C4-2B (cell line): ENCODE results near the gene STX5.

Experiments
- H3K27ac ChIP-seq: fragments of 450-650 bp; 2 replicates; pipeline ENCODE4 v1.5.1; 2017
- CTCF ChIP-seq: fragments of 450-650 bp; conservative IDR thresholded peaks from 2 replicates; pipeline ENCODE4 v1.5.1; 2017; ENCODE audit warnings: mild to moderate bottlenecking
- ZFX ChIP-seq: fragments of 450-650 bp; IDR thresholded peaks from 2 replicates; pipeline ENCODE4 v1.6.1; 2017

The STX5 gene

DNA sequence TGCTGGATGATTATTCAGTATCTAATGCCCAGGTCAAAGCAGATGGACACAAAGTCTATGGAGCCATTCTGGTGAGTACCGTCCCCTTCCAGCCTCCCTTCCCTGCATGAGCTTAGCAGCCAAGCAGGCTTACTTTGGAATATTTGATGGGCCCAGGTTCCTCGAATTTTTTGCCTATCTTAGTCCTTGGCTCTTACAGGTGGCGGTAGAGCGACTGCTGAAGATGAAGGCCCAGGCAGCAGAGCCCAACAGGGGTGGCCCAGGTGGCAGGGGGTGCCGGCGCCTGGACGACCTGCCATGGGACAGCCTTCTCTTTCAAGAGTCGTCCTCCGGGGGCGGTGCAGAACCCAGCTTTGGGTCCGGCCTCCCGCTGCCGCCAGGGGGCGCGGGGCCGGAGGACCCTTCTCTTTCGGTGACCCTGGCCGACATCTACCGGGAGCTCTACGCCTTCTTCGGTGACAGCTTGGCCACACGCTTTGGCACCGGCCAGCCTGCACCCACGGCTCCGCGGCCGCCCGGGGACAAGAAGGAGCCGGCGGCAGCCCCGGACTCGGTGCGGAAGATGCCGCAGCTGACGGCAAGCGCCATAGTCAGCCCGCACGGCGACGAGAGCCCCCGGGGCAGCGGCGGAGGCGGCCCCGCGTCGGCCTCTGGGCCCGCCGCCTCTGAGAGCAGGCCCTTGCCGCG lies 45.4 kb downstream of the STX5 start:
- peak overlapping the region; percentile 91 for H3K27ac ChIP-seq
- TF ChIP-seq CTCF, result peak; percentile 99
- no peak; the same call in 1 of the 2 replicates for TF ChIP-seq ZFX

DNA sequence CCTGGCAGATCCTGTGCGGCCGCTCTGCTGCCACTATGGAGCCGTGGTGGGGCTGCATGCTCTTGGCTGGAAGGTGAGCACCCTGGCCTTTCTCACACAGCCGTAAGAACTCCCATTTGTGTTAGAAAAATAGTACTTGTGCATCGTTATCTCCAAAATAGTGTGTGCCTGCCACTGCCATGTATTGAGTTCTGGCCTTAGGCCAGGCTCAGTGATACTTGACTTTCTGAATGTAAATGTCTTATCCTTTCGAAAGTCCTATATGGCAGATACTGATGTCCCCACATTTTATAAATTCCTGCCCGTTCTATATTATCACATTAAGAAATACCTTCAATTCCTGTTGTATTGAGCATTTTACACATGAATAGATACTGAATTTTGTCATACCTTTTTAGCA lies 49.1 kb downstream of the STX5 start:
- H3K27ac ChIP-seq, result no peak overlapping the region
- TF ChIP-seq ZFX (no peak), CTCF (no peak)

GRCh38 chr11:62778441-62778840 lies 53.4 kb downstream of the STX5 start:
- TF ChIP-seq ZFX, result no peak
- TF ChIP-seq CTCF, result no peak
- H3K27ac ChIP-seq, result no peak overlapping the region

DNA sequence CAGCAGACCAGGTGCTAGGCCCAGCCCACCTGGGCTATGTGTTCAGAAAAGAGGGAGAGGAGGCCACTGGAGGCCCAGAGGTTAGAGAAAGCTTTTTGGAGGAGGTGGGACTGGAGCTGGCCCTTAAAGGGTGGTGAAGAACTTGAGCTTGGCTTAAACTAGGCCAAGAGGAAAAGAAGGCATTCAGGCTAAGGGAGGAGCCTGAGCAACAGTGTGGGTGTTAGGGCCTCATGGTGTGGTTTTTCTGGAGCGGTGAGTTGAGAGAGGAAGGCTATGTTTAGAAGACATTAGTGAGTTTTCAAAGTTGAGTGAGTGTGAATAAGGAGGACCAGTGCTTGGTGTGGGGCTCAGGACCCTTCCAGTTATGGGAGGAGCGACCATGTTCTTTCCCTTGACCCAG lies 54.5 kb downstream of the STX5 start:
- H3K27ac ChIP-seq, result no peak overlapping the region
- no peak for TF ChIP-seq ZFX
- TF ChIP-seq CTCF, result no peak

GRCh38 chr11:62775646-62776045 lies 56.2 kb downstream of the STX5 start:
- TF ChIP-seq ZFX, result no peak

GRCh38 chr11:62774407-62774806 lies 57.4 kb downstream of the STX5 start:
- no peak overlapping the region for H3K27ac ChIP-seq
- TF ChIP-seq CTCF, result no peak

More at GRCh38 chr11:62775646-62776045, 56.2 kb downstream of the STX5 start:
- H3K27ac ChIP-seq, result no peak overlapping the region

DNA sequence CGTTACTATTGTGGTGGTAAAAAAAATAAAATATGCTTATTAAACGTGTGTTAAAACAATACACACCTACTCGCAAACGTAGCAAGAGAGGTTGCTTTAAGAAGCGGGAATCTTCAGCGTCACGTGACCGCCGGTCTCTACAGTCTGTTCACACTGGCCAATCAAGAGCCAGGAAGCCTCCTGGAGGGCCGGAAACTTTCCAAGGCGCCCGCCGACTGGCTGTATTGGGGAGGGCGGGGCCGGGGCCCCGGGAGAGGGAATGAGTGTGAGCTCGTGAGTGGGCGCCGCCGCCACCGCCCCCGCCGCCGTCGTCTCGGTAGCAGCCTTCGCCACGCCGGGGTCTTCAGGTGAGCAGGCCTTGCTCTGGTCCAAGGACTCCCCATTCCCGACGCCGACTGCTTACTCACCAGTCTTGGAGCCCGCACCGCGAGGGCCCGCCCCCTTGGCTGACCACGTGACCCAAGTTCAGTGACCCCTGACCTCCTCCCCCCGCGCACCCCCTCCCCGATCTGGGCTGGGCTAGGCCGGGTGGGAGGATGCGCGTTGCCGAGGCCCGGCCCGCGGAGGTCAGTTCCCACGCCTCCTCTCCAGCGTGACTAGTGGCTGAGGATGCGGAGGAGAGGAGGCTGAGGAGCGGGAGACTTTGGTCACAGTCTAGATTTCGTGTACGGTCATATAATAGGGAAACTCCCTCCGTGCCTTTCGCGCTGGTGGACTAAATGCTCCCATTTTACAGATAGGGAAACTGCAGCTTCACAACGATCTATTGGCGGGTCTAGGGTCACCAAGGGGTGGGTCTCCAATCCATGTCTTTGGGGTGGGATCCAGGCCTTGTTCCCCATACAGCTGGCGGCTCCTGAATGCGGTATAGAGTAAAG lies 60.5 kb downstream of the STX5 start, which contains the start of gene TAF6L:
Gene TAF6L, plus strand, starts transcription at position 253 of the 878 bp plus-strand sequence. CDS start 4,388 bp downstream, outside the sequence.
- H3K27ac ChIP-seq, result peak within 1 kb of the TSS; percentile 79
- TF ChIP-seq CTCF, result no peak
- no peak for TF ChIP-seq ZFX
